GM23338 (cell line): ENCODE results near the gene TRIM45. TPM values are rescaled to one million over a fixed set of nuclear protein-coding genes. Genes with fewer than 3 reads are reported as not detected.

Experiments used
- ATAC-seq: fragments of 200-7000 bp; cut with Tn5 transposase; 3 replicates; pipeline ENCODE4 v1.9.1; 2020
- DNase-seq: peaks from one replicate; pipeline ENCODE4 v3.0.0-alpha.2; 2015; ENCODE audit warnings: low spot score
- H2AFZ ChIP-seq: fragments of 200-600 bp; sonication (generic); 2 replicates; pipeline ENCODE4 v1.8.0; 2016; ENCODE audit warnings: antibody characterized with exemption, mild to moderate bottlenecking, moderate library complexity
- H3F3A ChIP-seq: fragments of 200-600 bp; sonication (generic); replicated peaks from 2 replicates; pipeline ENCODE4 v1.8.0; 2017; ENCODE audit warnings: antibody characterized with exemption, mixed run types, low read depth
- H3K27ac ChIP-seq: fragments of 200-600 bp; sonication (generic); 2 replicates; pipeline ENCODE4 v1.6.1; 2016; ENCODE audit warnings: low read depth
- H3K27me3 ChIP-seq: fragments of 200-600 bp; sonication (generic); 2 replicates; pipeline ENCODE4 v1.8.0; 2016; ENCODE audit warnings: mild to moderate bottlenecking, mixed run types, moderate library complexity; ENCODE audit not compliant: insufficient read depth
- H3K36me3 ChIP-seq: fragments of 200-600 bp; sonication (generic); 2 replicates; pipeline ENCODE4 v1.8.0; 2016; ENCODE audit warnings: mild to moderate bottlenecking; ENCODE audit not compliant: insufficient read depth
- H3K4me1 ChIP-seq: fragments of 200-600 bp; sonication (generic); 2 replicates; pipeline ENCODE4 v1.8.0; 2016; ENCODE audit warnings: mild to moderate bottlenecking, moderate library complexity; ENCODE audit not compliant: insufficient read depth
- H3K4me2 ChIP-seq: fragments of 200-600 bp; sonication (generic); 2 replicates; pipeline ENCODE4 v1.7.1; 2017; ENCODE audit warnings: mixed run types
- H3K4me3 ChIP-seq: fragments of 200-600 bp; sonication (generic); 2 replicates; pipeline ENCODE4 v1.6.1; 2016; ENCODE audit warnings: mixed run types
- H3K79me2 ChIP-seq: fragments of 200-600 bp; sonication (generic); replicated peaks from 2 replicates; pipeline ENCODE4 v1.8.0; 2017; ENCODE audit warnings: mild to moderate bottlenecking; ENCODE audit not compliant: insufficient read depth
- H3K9me2 ChIP-seq: fragments of 200-600 bp; sonication (generic); 2 replicates; pipeline ENCODE4 v1.8.0; 2017; ENCODE audit not compliant: insufficient read depth
- H4K20me1 ChIP-seq: fragments of 200-600 bp; sonication (generic); replicated peaks from 2 replicates; pipeline ENCODE4 v1.8.0; 2017; ENCODE audit warnings: mild to moderate bottlenecking; ENCODE audit not compliant: insufficient read depth
- H3K27ac Mint-ChIP-seq: 2 replicates; pipeline ENCODE4 v1.8.0; 2020; ENCODE audit warnings: inconsistent platforms, mild to moderate bottlenecking, moderate library complexity, mixed read lengths
- H3K27me3 Mint-ChIP-seq: 3 replicates; pipeline ENCODE4 v1.8.0; 2022; ENCODE audit warnings: low read depth, mild to moderate bottlenecking, moderate library complexity, mixed read lengths, inconsistent platforms; ENCODE audit not compliant: insufficient read depth, poor library complexity
- H3K36me3 Mint-ChIP-seq: 3 replicates; pipeline ENCODE4 v1.8.0; 2021; ENCODE audit warnings: low read depth, mild to moderate bottlenecking, inconsistent platforms, moderate library complexity, mixed read lengths
- H3K4me1 Mint-ChIP-seq: 3 replicates; pipeline ENCODE4 v1.8.0; 2020; ENCODE audit warnings: mild to moderate bottlenecking, inconsistent platforms, mixed read lengths
- H3K4me3 Mint-ChIP-seq: 3 replicates; pipeline ENCODE4 v1.8.0; 2021; ENCODE audit warnings: moderate library complexity, mild to moderate bottlenecking, inconsistent platforms, mixed read lengths
- H3K9me3 Mint-ChIP-seq: 3 replicates; pipeline ENCODE4 v1.8.0; 2020; ENCODE audit warnings: moderate library complexity, mild to moderate bottlenecking, inconsistent platforms, mixed read lengths
- CREB1 ChIP-seq: fragments of 250-450 bp; sonication (Bioruptor Pico); IDR thresholded peaks from 2 replicates; pipeline ENCODE4 v1.5.0; 2020; ENCODE audit warnings: low read depth, mild to moderate bottlenecking, moderate library complexity
- EZH2 ChIP-seq: fragments of 200-600 bp; sonication (generic); IDR thresholded peaks from one replicate; pipeline ENCODE4 v1.8.0; 2017; ENCODE audit warnings: antibody characterized with exemption, mild to moderate bottlenecking, low read depth; ENCODE audit not compliant: unreplicated experiment
- EZH2phosphoT487 ChIP-seq: fragments of 200-600 bp; sonication (generic); IDR thresholded peaks from one replicate; pipeline ENCODE4 v1.8.1; 2018; ENCODE audit warnings: antibody characterized with exemption; ENCODE audit not compliant: unreplicated experiment
- JUNB ChIP-seq: IDR thresholded peaks from one replicate; pipeline ENCODE4 v1.6.1; 2016; ENCODE audit warnings: antibody characterized with exemption; ENCODE audit not compliant: unreplicated experiment
- NANOG ChIP-seq: IDR thresholded peaks from 2 replicates; pipeline ENCODE4 v1.6.1; 2016; ENCODE audit warnings: antibody characterized with exemption, borderline replicate concordance
- STAT1 ChIP-seq: IDR thresholded peaks from one replicate; pipeline ENCODE4 v1.6.1; 2016; ENCODE audit warnings: antibody characterized with exemption; ENCODE audit not compliant: unreplicated experiment
- long read RNA-seq: library from polyadenylated mRNA; unstranded; transcript quantifications from one replicate; pipeline ENCODE4 v2.0.0, GENCODE V29; 2020; ENCODE audit not compliant: unreplicated experiment
- polyA plus RNA-seq: library from polyadenylated mRNA; unstranded; fragments of >200 nt; fragmentation: Nextera tagmentation; extraction: Ambion mirVana; gene quantifications from 2 replicates; pipeline ENCODE4 v1.2.1, GENCODE V29; 2016
- total RNA-seq: library from RNA; depleted of rRNA; stranded (reverse); fragments of >200 nt; shearing (Covaris generic); gene quantifications from 2 replicates; pipeline ENCODE4 v1.2.3, GENCODE V29; 2014; rRNA removed
- TF ChIP-seq, protein P1 (sequence below): IDR thresholded peaks from 2 replicates; pipeline ENCODE4 v1.6.1; 2016; ENCODE audit warnings: antibody characterized with exemption
- TF ChIP-seq, protein P2 (sequence below): IDR thresholded peaks from one replicate; pipeline ENCODE4 v1.6.1; 2018; ENCODE audit warnings: antibody characterized with exemption; ENCODE audit not compliant: unreplicated experiment
- TF ChIP-seq, protein P3 (sequence below), 2 experiments: fragments of 200-600 bp in 1 of 2; sonication (generic) in 1 of 2; conservative IDR thresholded peaks; 2 replicates each; pipeline versions ENCODE4 v1.5.1 to v1.6.1; 2016 to 2017; ENCODE audit warnings: antibody characterized with exemption in 2 of 2, low read depth in 2 of 2, mild to moderate bottlenecking in 2 of 2, moderate library complexity in 1 of 2
- TF ChIP-seq, protein P4 (sequence below): fragments of 250-450 bp; sonication (Bioruptor Pico); IDR thresholded peaks from 2 replicates; pipeline ENCODE4 v1.5.0; 2020; ENCODE audit warnings: mild to moderate bottlenecking, moderate library complexity

TRIM45 gene, protein sequence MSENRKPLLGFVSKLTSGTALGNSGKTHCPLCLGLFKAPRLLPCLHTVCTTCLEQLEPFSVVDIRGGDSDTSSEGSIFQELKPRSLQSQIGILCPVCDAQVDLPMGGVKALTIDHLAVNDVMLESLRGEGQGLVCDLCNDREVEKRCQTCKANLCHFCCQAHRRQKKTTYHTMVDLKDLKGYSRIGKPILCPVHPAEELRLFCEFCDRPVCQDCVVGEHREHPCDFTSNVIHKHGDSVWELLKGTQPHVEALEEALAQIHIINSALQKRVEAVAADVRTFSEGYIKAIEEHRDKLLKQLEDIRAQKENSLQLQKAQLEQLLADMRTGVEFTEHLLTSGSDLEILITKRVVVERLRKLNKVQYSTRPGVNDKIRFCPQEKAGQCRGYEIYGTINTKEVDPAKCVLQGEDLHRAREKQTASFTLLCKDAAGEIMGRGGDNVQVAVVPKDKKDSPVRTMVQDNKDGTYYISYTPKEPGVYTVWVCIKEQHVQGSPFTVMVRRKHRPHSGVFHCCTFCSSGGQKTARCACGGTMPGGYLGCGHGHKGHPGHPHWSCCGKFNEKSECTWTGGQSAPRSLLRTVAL
- 11.6 and 15.0 TPM in 2 replicates for total RNA-seq
- polyA plus RNA-seq, result 7.9 and 8.8 TPM in 2 replicates
- long read RNA-seq, partial matches to known transcripts, result 0 of 4 reads
- long read RNA-seq, other reads (novel, unspliced or antisense), result 3 of 4 reads

DNA sequence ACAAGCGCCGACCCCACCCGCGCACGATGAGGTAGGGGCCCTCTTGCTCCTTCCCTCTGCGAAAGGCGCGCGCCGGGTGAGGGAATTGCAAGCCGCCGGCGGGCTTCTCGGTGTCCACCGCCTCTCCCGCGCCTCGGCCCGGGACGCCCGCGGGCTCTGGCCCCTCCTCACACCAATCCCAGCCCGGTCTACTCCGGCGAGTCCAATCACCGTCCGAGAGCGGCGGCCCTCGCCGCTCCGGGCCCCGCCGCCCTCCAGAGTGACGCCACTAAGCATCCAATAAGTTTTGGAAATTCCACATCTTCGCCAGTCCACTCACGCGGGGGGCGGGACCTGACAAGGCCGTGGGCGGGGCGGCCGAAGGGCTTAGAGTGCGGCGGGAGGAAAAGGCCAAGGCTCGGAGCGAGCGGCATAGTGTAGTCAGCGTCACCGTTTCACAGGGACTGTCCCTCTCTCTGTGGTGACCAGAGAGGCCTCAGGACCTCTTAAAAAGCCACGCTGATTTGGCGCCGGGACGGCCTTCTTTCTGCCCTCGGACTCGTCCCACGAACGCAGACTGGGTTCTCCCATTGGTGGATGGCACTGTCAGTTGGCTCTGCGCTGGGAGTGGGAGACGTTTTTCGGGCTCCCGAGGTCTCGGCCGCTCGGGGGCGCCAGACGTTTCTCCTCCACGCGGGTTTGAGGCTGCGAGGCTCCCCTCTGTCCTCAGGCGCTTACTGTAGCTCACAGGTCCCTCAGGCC, at the start of gene TRIM45:
Gene TRIM45 (minus strand): TSS at position 161 of the 741 bp plus-strand sequence. CDS start 548 bp downstream, outside the sequence.
- peaks cover 11% of the 10 kb centered on the region for H3K27me3 Mint-ChIP-seq
- H3K27ac ChIP-seq, result peak within 1 kb of the TSS; percentile 86
- TF ChIP-seq EZH2 (no peak), JUNB (no peak), STAT1 (no peak), CREB1 (CRISPR knock-in tag) (peak; percentile 6; the same call in 1 of the 2 replicates), NANOG (no peak), EZH2phosphoT487 (no peak)
- TF ChIP-seq, protein P1, sequence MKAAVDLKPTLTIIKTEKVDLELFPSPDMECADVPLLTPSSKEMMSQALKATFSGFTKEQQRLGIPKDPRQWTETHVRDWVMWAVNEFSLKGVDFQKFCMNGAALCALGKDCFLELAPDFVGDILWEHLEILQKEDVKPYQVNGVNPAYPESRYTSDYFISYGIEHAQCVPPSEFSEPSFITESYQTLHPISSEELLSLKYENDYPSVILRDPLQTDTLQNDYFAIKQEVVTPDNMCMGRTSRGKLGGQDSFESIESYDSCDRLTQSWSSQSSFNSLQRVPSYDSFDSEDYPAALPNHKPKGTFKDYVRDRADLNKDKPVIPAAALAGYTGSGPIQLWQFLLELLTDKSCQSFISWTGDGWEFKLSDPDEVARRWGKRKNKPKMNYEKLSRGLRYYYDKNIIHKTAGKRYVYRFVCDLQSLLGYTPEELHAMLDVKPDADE, result no peak
- TF ChIP-seq, protein P2, sequence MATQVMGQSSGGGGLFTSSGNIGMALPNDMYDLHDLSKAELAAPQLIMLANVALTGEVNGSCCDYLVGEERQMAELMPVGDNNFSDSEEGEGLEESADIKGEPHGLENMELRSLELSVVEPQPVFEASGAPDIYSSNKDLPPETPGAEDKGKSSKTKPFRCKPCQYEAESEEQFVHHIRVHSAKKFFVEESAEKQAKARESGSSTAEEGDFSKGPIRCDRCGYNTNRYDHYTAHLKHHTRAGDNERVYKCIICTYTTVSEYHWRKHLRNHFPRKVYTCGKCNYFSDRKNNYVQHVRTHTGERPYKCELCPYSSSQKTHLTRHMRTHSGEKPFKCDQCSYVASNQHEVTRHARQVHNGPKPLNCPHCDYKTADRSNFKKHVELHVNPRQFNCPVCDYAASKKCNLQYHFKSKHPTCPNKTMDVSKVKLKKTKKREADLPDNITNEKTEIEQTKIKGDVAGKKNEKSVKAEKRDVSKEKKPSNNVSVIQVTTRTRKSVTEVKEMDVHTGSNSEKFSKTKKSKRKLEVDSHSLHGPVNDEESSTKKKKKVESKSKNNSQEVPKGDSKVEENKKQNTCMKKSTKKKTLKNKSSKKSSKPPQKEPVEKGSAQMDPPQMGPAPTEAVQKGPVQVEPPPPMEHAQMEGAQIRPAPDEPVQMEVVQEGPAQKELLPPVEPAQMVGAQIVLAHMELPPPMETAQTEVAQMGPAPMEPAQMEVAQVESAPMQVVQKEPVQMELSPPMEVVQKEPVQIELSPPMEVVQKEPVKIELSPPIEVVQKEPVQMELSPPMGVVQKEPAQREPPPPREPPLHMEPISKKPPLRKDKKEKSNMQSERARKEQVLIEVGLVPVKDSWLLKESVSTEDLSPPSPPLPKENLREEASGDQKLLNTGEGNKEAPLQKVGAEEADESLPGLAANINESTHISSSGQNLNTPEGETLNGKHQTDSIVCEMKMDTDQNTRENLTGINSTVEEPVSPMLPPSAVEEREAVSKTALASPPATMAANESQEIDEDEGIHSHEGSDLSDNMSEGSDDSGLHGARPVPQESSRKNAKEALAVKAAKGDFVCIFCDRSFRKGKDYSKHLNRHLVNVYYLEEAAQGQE, result no peak
- TF ChIP-seq, protein P3, sequence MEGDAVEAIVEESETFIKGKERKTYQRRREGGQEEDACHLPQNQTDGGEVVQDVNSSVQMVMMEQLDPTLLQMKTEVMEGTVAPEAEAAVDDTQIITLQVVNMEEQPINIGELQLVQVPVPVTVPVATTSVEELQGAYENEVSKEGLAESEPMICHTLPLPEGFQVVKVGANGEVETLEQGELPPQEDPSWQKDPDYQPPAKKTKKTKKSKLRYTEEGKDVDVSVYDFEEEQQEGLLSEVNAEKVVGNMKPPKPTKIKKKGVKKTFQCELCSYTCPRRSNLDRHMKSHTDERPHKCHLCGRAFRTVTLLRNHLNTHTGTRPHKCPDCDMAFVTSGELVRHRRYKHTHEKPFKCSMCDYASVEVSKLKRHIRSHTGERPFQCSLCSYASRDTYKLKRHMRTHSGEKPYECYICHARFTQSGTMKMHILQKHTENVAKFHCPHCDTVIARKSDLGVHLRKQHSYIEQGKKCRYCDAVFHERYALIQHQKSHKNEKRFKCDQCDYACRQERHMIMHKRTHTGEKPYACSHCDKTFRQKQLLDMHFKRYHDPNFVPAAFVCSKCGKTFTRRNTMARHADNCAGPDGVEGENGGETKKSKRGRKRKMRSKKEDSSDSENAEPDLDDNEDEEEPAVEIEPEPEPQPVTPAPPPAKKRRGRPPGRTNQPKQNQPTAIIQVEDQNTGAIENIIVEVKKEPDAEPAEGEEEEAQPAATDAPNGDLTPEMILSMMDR (conservative IDR thresholded peaks at IDR 0.05; ENCODE audit: low read depth in 2 of 2), result peak; percentile 62 to 78
- TF ChIP-seq, protein P4, sequence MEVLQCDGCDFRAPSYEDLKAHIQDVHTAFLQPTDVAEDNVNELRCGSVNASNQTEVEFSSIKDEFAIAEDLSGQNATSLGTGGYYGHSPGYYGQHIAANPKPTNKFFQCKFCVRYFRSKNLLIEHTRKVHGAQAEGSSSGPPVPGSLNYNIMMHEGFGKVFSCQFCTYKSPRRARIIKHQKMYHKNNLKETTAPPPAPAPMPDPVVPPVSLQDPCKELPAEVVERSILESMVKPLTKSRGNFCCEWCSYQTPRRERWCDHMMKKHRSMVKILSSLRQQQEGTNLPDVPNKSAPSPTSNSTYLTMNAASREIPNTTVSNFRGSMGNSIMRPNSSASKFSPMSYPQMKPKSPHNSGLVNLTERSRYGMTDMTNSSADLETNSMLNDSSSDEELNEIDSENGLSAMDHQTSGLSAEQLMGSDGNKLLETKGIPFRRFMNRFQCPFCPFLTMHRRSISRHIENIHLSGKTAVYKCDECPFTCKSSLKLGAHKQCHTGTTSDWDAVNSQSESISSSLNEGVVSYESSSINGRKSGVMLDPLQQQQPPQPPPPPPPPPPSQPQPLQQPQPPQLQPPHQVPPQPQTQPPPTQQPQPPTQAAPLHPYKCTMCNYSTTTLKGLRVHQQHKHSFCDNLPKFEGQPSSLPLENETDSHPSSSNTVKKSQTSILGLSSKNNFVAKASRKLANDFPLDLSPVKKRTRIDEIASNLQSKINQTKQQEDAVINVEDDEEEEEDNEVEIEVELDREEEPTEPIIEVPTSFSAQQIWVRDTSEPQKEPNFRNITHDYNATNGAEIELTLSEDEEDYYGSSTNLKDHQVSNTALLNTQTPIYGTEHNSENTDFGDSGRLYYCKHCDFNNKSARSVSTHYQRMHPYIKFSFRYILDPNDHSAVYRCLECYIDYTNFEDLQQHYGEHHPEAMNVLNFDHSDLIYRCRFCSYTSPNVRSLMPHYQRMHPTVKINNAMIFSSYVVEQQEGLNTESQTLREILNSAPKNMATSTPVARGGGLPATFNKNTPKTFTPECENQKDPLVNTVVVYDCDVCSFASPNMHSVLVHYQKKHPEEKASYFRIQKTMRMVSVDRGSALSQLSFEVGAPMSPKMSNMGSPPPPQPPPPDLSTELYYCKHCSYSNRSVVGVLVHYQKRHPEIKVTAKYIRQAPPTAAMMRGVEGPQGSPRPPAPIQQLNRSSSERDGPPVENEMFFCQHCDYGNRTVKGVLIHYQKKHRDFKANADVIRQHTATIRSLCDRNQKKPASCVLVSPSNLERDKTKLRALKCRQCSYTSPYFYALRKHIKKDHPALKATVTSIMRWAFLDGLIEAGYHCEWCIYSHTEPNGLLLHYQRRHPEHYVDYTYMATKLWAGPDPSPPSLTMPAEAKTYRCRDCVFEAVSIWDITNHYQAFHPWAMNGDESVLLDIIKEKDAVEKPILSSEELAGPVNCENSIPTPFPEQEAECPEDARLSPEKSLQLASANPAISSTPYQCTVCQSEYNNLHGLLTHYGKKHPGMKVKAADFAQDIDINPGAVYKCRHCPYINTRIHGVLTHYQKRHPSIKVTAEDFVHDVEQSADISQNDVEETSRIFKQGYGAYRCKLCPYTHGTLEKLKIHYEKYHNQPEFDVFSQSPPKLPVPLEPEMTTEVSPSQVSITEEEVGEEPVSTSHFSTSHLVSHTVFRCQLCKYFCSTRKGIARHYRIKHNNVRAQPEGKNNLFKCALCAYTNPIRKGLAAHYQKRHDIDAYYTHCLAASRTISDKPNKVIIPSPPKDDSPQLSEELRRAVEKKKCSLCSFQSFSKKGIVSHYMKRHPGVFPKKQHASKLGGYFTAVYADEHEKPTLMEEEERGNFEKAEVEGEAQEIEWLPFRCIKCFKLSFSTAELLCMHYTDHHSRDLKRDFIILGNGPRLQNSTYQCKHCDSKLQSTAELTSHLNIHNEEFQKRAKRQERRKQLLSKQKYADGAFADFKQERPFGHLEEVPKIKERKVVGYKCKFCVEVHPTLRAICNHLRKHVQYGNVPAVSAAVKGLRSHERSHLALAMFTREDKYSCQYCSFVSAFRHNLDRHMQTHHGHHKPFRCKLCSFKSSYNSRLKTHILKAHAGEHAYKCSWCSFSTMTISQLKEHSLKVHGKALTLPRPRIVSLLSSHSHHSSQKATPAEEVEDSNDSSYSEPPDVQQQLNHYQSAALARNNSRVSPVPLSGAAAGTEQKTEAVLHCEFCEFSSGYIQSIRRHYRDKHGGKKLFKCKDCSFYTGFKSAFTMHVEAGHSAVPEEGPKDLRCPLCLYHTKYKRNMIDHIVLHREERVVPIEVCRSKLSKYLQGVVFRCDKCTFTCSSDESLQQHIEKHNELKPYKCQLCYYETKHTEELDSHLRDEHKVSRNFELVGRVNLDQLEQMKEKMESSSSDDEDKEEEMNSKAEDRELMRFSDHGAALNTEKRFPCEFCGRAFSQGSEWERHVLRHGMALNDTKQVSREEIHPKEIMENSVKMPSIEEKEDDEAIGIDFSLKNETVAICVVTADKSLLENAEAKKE (CRISPR knock-in tag), result no peak

More for the DNA sequence above, at the start of gene TRIM45:
- H3K79me2 ChIP-seq, result peaks cover 4% of the 10 kb centered on the region; the same call in 1 of the 2 replicates
- no peaks in the 10 kb centered on the region for H3K36me3 ChIP-seq
- peak within 1 kb of the TSS; percentile 77 for H3K4me3 ChIP-seq
- H3K4me1 ChIP-seq, result peaks cover 12% of the 10 kb centered on the region
- no peaks in the 10 kb centered on the region for H3K27me3 ChIP-seq
- peaks cover 16% of the 10 kb centered on the region for H3K36me3 Mint-ChIP-seq
- peak; percentile 95 for ATAC-seq
- H3F3A ChIP-seq, result no peaks in the 10 kb centered on the region
- peak; percentile 96 for DNase-seq
- H3K9me2 ChIP-seq, result no peaks in the 10 kb centered on the region
- H3K27ac Mint-ChIP-seq, result peak within 1 kb of the TSS; percentile 94
- H4K20me1 ChIP-seq, result no peaks in the 10 kb centered on the region
- no peaks in the 10 kb centered on the region for H3K9me3 Mint-ChIP-seq
- H3K4me3 Mint-ChIP-seq, result peak within 1 kb of the TSS; percentile 85
- peak within 1 kb of the TSS; percentile 82 for H3K4me2 ChIP-seq
- H2AFZ ChIP-seq, result peak within 1 kb of the TSS; percentile 79
- H3K4me1 Mint-ChIP-seq, result peaks cover 11% of the 10 kb centered on the region
